ENCODE measurements around the gene SLC10A3. TPM values are rescaled to one million over a fixed set of nuclear protein-coding genes. Genes with fewer than 3 reads are reported as not detected.
A peak's percentile ranks its signal among the peaks of the same experiment; 100 is the strongest.

SLC10A3 gene
- total and polyA plus RNA-seq, 2 donors (not counting 1 experiment from before 2014, with no cell fraction given) = 15.2 to 16.0 TPM

DNA sequence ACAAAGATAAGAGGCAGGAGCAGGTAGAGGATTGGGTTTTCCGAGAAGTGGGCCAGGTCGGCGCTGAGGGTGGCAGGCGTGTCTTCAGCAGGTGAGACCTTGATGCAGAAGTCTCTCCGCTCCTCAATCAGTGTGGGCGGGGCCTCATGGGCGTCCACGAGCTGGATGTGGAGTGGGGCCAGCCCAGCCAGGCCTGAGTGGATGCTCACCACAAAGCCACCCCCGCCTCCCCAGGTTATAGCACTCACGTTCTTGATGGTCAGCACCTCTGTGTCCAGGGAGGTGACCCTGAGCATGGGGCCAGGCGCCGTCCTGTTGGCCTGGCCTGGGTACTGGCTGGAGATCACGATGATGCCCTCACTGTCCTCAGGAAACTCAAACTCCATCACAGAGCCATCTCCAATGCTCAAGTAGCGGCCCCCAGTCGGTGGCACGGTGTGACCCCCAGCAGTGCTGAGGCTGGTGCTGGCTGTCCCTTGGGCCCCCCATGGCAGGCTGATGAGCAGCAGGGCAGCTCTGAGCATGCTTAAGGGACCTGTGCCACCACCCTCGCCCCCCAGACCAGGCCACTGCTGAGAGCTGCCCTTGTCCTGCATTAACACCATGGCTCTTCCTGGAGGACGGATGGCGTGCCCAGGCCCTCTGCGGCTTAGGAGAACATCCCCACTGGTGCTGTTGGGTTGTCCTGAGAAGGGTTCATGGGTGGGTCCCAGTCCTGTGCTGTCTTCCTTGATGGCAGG lies 1.9 kb downstream of the SLC10A3 start:
- H3K27ac ChIP-seq (ENCODE audit: insufficient read depth, low read length) = no peak overlapping the region
- H3K4me1 ChIP-seq (ENCODE audit: control insufficient read depth, extremely low read depth, insufficient read depth, low read length) = peaks cover 2% of the 10 kb centered on the region
- H2AFZ ChIP-seq (ENCODE audit: low read length) = no peak overlapping the region
- TF ChIP-seq, protein P1, sequence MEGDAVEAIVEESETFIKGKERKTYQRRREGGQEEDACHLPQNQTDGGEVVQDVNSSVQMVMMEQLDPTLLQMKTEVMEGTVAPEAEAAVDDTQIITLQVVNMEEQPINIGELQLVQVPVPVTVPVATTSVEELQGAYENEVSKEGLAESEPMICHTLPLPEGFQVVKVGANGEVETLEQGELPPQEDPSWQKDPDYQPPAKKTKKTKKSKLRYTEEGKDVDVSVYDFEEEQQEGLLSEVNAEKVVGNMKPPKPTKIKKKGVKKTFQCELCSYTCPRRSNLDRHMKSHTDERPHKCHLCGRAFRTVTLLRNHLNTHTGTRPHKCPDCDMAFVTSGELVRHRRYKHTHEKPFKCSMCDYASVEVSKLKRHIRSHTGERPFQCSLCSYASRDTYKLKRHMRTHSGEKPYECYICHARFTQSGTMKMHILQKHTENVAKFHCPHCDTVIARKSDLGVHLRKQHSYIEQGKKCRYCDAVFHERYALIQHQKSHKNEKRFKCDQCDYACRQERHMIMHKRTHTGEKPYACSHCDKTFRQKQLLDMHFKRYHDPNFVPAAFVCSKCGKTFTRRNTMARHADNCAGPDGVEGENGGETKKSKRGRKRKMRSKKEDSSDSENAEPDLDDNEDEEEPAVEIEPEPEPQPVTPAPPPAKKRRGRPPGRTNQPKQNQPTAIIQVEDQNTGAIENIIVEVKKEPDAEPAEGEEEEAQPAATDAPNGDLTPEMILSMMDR (conservative IDR thresholded peaks at IDR 0.05 in 1 of 2, IDR thresholded peaks at IDR 0.05 in 1 of 2; ENCODE audit: low read depth in 1 of 2, low read length in 2 of 2) = no peak
- TF ChIP-seq EZH2 (IDR thresholded peaks at IDR 0.05; ENCODE audit: low read length, missing control alignments) = no peak
- peaks cover 4% of the 10 kb centered on the region for H3K79me2 ChIP-seq (ENCODE audit: control insufficient read depth, insufficient read depth, low read length)
- peaks cover 5% of the 10 kb centered on the region for H3K36me3 ChIP-seq (ENCODE audit: control insufficient read depth, insufficient read depth, low read length)
- no peak overlapping the region for H3K4me3 ChIP-seq (replicated peaks in 1 of 4; ENCODE audit: control extremely low read depth in 1 of 4, insufficient read depth in 1 of 4, low read depth in 3 of 4, low read length in 4 of 4)
- no peak for DNase-seq (ENCODE audit: low read depth in 2 of 2)
- no peaks in the 10 kb centered on the region for H4K20me1 ChIP-seq (ENCODE audit: control insufficient read depth, extremely low read depth, insufficient read depth, low read length)
- H3K27me3 ChIP-seq (ENCODE audit: control insufficient read depth, insufficient read depth, low read length) = no peaks in the 10 kb centered on the region
- H3K9ac ChIP-seq (ENCODE audit: insufficient read depth, low read length) = no peak overlapping the region
- H3K4me2 ChIP-seq (ENCODE audit: extremely low read depth, insufficient read depth, low read length) = no peak overlapping the region
- H3K9me3 ChIP-seq (ENCODE audit: control insufficient read depth, insufficient read depth, low read depth, low read length) = no peaks in the 10 kb centered on the region

DNA sequence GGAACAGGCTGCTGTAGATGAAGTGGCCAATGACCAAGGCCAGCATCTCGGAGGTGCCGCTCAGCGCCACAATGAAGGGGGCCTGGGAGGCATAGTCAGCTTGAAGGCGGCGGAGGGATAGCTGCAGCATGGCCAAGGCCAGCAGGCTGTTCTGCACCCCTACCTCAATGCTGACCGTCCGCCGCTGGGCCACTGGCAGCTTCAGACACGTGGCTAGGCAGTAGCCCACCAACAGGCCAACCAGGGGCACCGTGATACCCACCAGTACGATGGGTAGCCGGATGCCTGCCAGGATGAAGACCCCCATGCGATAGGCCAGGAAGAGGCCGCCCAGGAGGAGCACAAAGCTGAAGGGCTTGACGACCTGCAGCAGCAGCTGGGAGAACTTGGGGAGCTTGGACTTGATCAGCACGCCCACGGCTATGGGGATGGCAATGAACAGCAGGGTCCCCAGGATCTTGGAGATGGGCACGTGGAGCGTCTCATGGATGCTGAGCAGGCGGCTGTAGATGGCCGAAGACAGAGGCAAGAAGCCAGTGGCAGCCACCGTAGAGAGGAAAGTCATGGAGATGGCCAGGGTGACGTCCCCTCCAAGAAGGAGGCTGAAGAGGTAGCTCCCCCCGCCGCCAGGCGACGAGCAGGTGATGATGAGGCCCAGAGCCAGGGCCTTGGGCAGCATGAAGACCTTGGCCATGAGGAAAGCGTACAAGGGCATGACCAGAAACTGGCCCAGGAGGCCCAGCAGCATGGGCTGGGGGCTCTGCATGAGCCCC lies 2.7 kb downstream of the SLC10A3 start:
- no peaks in the 10 kb centered on the region for H3K27me3 ChIP-seq (ENCODE audit: control insufficient read depth, insufficient read depth, low read length)
- H3K27ac ChIP-seq (ENCODE audit: insufficient read depth, low read length) = no peak overlapping the region
- H3K4me3 ChIP-seq (replicated peaks in 1 of 4; ENCODE audit: control extremely low read depth in 1 of 4, insufficient read depth in 1 of 4, low read depth in 3 of 4, low read length in 4 of 4) = no peak overlapping the region
- peaks cover 5% of the 10 kb centered on the region for H3K36me3 ChIP-seq (ENCODE audit: control insufficient read depth, insufficient read depth, low read length)
- no peak overlapping the region for H3K4me2 ChIP-seq (ENCODE audit: extremely low read depth, insufficient read depth, low read length)
- TF ChIP-seq, protein P1 (conservative IDR thresholded peaks at IDR 0.05 in 1 of 2, IDR thresholded peaks at IDR 0.05 in 1 of 2; ENCODE audit: low read depth in 1 of 2, low read length in 2 of 2) = no peak
- no peak for TF ChIP-seq EZH2 (IDR thresholded peaks at IDR 0.05; ENCODE audit: low read length, missing control alignments)
- peaks cover 2% of the 10 kb centered on the region for H3K4me1 ChIP-seq (ENCODE audit: control insufficient read depth, extremely low read depth, insufficient read depth, low read length)
- H3K79me2 ChIP-seq (ENCODE audit: control insufficient read depth, insufficient read depth, low read length) = peaks cover 4% of the 10 kb centered on the region
- no peaks in the 10 kb centered on the region for H4K20me1 ChIP-seq (ENCODE audit: control insufficient read depth, extremely low read depth, insufficient read depth, low read length)
- no peaks in the 10 kb centered on the region for H3K9me3 ChIP-seq (ENCODE audit: control insufficient read depth, insufficient read depth, low read depth, low read length)
- no peak overlapping the region for H3K9ac ChIP-seq (ENCODE audit: insufficient read depth, low read length)
- no peak overlapping the region for H2AFZ ChIP-seq (ENCODE audit: low read length)
- no peak for DNase-seq (ENCODE audit: low read depth in 2 of 2)

DNA sequence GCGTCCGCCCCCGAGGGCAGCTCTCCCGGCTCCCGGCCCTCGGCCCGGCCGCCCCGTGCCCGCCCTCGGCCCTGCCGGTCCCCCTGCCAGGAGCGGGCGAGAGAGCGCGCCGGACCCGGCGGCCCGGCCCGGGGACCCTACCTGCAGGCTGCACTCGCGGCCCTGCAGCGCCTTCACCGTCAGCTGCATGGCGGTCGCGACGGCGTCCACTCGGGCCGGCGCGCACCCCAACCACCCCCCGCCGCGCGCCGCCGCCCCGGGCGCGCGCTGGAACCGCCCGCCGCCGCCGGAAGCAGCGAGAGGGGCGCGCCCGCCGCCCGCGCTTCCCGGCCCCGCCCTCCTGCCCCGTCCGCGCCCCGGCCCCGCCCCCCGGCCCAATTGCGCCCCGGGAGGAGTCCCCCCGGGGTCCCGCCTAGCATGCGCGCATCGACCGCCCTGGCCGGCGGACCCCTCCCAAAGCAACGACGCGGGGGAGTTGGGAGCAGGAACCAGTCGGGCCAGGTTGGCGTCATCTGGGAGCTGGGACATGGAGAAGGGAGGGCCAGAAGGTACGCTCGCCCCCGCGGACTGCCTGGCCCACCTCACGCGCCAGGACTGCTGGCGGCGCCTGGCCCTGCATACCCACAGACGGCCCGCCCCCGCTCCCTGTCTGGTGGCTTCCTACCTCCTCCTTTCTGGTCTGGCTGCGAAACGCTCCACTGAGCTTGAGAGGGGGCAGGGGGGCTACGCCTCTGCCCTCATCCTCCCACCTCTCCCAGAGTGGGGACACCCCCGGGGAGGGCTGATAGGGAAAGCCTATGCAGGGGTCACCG lies 3.8 kb downstream of the SLC10A3 start, which contains the start of gene UBL4A:
Gene UBL4A, minus strand, starts transcription at position 220 of the 812 bp plus-strand sequence. Its CDS starts 31 bp downstream, at position 189.
- Histone ChIP-seq H2AFZ (ENCODE audit: low read length) (no peak within 1 kb of the TSS), H3K27ac (ENCODE audit: insufficient read depth, low read length) (peak within 1 kb of the TSS; percentile 34), H3K9me3 (ENCODE audit: control insufficient read depth, insufficient read depth, low read depth, low read length) (no peaks in the 10 kb centered on the region), H4K20me1 (ENCODE audit: control insufficient read depth, extremely low read depth, insufficient read depth, low read length) (no peaks in the 10 kb centered on the region), H3K79me2 (ENCODE audit: control insufficient read depth, insufficient read depth, low read length) (peaks cover 4% of the 10 kb centered on the region), H3K27me3 (ENCODE audit: control insufficient read depth, insufficient read depth, low read length) (no peaks in the 10 kb centered on the region), H3K4me1 (ENCODE audit: control insufficient read depth, extremely low read depth, insufficient read depth, low read length) (peaks cover 2% of the 10 kb centered on the region), H3K4me2 (ENCODE audit: extremely low read depth, insufficient read depth, low read length) (peak within 1 kb of the TSS; percentile 48), H3K4me3 (replicated peaks in 1 of 4; ENCODE audit: control extremely low read depth in 1 of 4, insufficient read depth in 1 of 4, low read depth in 3 of 4, low read length in 4 of 4) (peak within 1 kb of the TSS; percentile 33 to 62 (median 47)), H3K36me3 (ENCODE audit: control insufficient read depth, insufficient read depth, low read length) (peaks cover 5% of the 10 kb centered on the region), H3K9ac (ENCODE audit: insufficient read depth, low read length) (peak within 1 kb of the TSS; percentile 58)
- DNase-seq (ENCODE audit: low read depth in 2 of 2) = peak in 1 of 2 donors; percentile 63
- TF ChIP-seq EZH2 (IDR thresholded peaks at IDR 0.05; ENCODE audit: low read length, missing control alignments) = no peak
- TF ChIP-seq, protein P1 (conservative IDR thresholded peaks at IDR 0.05 in 1 of 2, IDR thresholded peaks at IDR 0.05 in 1 of 2; ENCODE audit: low read depth in 1 of 2, low read length in 2 of 2) = no peak
